ENCODE measurements around the gene TMEM183A. TPM values are rescaled to one million over a fixed set of nuclear protein-coding genes. Genes with fewer than 3 reads are reported as not detected.

Gene TMEM183A
- total and polyA plus RNA-seq, 10 of the 15 experiments (the other 5 are each of a cell fraction or from before 2014, with no cell fraction given), result 12.3 to 103 (median 66.3) TPM

GRCh38 chr1:203035111-203036000 is 28.2 kb downstream of the TMEM183A start:
- no peak for TF ChIP-seq E4F1 (IDR thresholded peaks at IDR 0.05; ENCODE audit: borderline replicate concordance, partially characterized antibody)
- TF ChIP-seq IKZF2 (IDR thresholded peaks at IDR 0.05), result no peak
- no peak for TF ChIP-seq MLLT1 (IDR thresholded peaks at IDR 0.05)
- TF ChIP-seq TCF12 (IDR thresholded peaks at IDR 0.05; ENCODE audit: low read depth, low read length), result no peak
- TF ChIP-seq EGR1 (IDR thresholded peaks at IDR 0.05; ENCODE audit: borderline replicate concordance in 1 of 2, low read depth in 2 of 2, low read length in 2 of 2), result peak in 1 of 2 experiments; percentile 31; a peak in 1 of 3 replicates
- TF ChIP-seq ZNF687 (IDR thresholded peaks at IDR 0.05), result no peak
- TF ChIP-seq CHD4 (IDR thresholded peaks at IDR 0.05), result no peak
- intact Hi-C loops (cut with micrococcal nuclease; ENCODE audit: unreplicated experiment) (loop anchor here (10.0 kb wide), 1 partner anchor 299 kb away; no protein-coding TSS in a partner anchor), in situ Hi-C loops (cut with MboI) (loop anchor here (5.0 kb wide), 1 partner anchor 182 kb away; no protein-coding TSS in a partner anchor)
- ChIA-PET SMC1A (ENCODE audit: uncharacterized antibody, unreplicated experiment) (interaction anchor here (1.0 to 1.1 kb wide), 2 partner anchors 9 to 232 kb away, joined by 3 read pairs; partner anchors contain the start of gene PPFIA4), RAD21 (ENCODE audit: unreplicated experiment) (interaction anchor here (0.7 to 1.1 kb wide), 4 partner anchors 10 to 376 kb away, joined by 3 read pairs; no protein-coding TSS in a partner anchor), CTCF (interaction anchor here (0.5 to 9.7 kb wide), 9 partner anchors 28 to 275 kb away, joined by 3 to 127 read pairs (median 5); partner anchors contain the start of gene TMEM183A), POLR2A (interaction anchor here (1.4 to 1.7 kb wide), 2 partner anchors 8 to 13 kb away, joined by 5 to 8 read pairs; no protein-coding TSS in a partner anchor)
- FAIRE-seq (no peak), DNase-seq (ENCODE audit: low read depth, low spot score) (no peak), ATAC-seq (no peak)
- no TSS peak for BruUV-seq (replicated peaks)
- H3K9ac ChIP-seq (ENCODE audit: control insufficient read depth, insufficient read depth, low read length), result no peak overlapping the region
- H3K9me3 ChIP-seq (replicated peaks; ENCODE audit: control insufficient read depth, insufficient read depth, low read length), result no peaks in the 10 kb centered on the region
- no peak overlapping the region for H3K4me2 ChIP-seq (ENCODE audit: control insufficient read depth, insufficient read depth)
- H4K20me1 ChIP-seq (ENCODE audit: control insufficient read depth, insufficient read depth), result peaks cover 6% of the 10 kb centered on the region
- no peak overlapping the region for H3K4me3 ChIP-seq
- no peaks in the 10 kb centered on the region for H3K79me2 ChIP-seq (ENCODE audit: control insufficient read depth, insufficient read depth, low read length)
- H3K27me3 ChIP-seq (replicated peaks in 1 of 2; ENCODE audit: control insufficient read depth in 2 of 2, insufficient read depth in 2 of 2, low read length in 1 of 2), result no peaks in the 10 kb centered on the region
- peaks cover 11% of the 10 kb centered on the region for H3K4me1 ChIP-seq (ENCODE audit: control insufficient read depth, insufficient read depth, low read length)
- no peak overlapping the region for H2AFZ ChIP-seq (ENCODE audit: control insufficient read depth, low read depth, low read length)
- no peak overlapping the region for H3K27ac ChIP-seq (ENCODE audit: control insufficient read depth, insufficient read depth)
- 40% methylated on average over 15 of the region's 15 CpGs for WGBS (ENCODE audit: insufficient coverage, insufficient replicate concordance, low lambda C conversion rate, missing lambda C conversion rate)
- H3K36me3 ChIP-seq (ENCODE audit: control insufficient read depth in 2 of 2, insufficient read depth in 2 of 2, low read length in 1 of 2), result no peaks in the 10 kb centered on the region; a peak in 1 of 4 replicates

Data from GM12878 (cell line).